GM12873 (cell line): ENCODE results near the gene NUAK1.

Source experiments
- TF ChIP-seq, protein P1 (sequence below): IDR thresholded peaks from 2 replicates; pipeline ENCODE4 v1.5.1; 2012; ENCODE audit warnings: low read depth, mild to moderate bottlenecking, moderate library complexity, low read length, control low read depth; ENCODE audit not compliant: insufficient read depth; ENCODE audit errors: missing control alignments

Gene NUAK1

DNA sequence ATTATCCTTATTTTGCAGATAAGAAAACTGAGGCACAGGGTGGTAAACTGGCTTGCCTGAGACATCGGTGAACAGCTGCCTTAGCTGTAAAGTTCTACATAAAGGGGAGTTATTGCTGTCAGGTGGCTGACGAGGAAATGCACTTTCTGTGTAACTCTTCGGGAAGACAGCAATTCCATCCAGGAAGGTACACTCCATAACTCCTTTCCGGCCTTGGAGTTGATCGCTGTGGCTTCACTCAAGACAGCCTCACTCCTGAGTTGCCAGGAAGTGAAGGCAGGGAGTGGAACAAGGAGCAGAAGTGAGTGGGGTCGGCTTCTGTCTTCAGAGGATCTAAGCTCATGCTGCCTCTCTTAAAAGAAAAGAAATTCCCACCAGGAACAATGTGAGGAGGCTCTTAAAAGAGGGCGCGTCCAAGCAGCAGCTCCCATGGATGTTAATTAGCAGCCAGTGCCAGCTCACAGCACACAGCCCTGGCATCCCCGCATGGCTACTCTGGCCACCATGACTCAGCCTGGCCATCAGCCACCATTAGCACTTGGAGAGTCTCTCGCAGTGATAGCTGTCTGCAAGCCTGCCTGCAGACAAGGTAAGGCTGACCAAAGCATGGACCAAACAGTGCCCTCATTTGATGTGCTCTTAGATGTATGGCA is 60.3 kb downstream of the NUAK1 start:
- TF ChIP-seq, protein P1, sequence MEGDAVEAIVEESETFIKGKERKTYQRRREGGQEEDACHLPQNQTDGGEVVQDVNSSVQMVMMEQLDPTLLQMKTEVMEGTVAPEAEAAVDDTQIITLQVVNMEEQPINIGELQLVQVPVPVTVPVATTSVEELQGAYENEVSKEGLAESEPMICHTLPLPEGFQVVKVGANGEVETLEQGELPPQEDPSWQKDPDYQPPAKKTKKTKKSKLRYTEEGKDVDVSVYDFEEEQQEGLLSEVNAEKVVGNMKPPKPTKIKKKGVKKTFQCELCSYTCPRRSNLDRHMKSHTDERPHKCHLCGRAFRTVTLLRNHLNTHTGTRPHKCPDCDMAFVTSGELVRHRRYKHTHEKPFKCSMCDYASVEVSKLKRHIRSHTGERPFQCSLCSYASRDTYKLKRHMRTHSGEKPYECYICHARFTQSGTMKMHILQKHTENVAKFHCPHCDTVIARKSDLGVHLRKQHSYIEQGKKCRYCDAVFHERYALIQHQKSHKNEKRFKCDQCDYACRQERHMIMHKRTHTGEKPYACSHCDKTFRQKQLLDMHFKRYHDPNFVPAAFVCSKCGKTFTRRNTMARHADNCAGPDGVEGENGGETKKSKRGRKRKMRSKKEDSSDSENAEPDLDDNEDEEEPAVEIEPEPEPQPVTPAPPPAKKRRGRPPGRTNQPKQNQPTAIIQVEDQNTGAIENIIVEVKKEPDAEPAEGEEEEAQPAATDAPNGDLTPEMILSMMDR, result no peak

GRCh38 chr12:106074706-106075392 is 63.9 kb downstream of the NUAK1 start:
- TF ChIP-seq, protein P1, result no peak

GRCh38 chr12:106074361-106074705 is 64.4 kb downstream of the NUAK1 start:
- TF ChIP-seq, protein P1, result no peak

- TF ChIP-seq, protein P1, result no peak
Observed at GRCh38 chr12:106073179-106073578, 65.6 kb downstream of the NUAK1 start.

GRCh38 chr12:106072751-106073150 is 66.0 kb downstream of the NUAK1 start:
- TF ChIP-seq, protein P1, result no peak

- TF ChIP-seq, protein P1, result no peak
Observed at GRCh38 chr12:106071686-106072085, 67.1 kb downstream of the NUAK1 start.

DNA sequence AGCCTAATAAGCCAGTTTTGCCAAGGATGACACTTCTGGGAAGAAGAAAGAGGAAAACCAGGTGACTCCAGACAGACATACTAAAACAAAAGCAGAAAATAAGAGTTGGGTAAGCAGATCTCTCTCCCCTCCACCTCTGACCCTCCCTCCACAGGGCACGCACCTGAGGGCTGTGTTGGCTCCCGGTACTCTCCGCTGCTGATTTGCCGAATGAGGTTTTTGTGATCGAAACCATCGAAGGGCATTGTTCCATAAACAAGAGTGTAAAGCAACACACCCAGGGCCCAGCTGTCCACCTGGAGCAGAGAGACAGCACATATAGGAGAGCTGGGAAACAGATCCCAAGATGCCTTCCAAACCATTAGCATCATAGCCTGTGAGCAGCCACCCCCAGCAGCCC is 68.1 kb downstream of the NUAK1 start:
- TF ChIP-seq, protein P1, result no peak
